Measurements from ENCODE around the gene SNX6. TPM values are rescaled to one million over a fixed set of nuclear protein-coding genes. Genes with fewer than 3 reads are reported as not detected.
"Not testable (repeated sequence)": the region's sequence is repeated elsewhere in the genome, so short reads cannot be mapped to it uniquely, and the experiment has no call there.

SNX6 gene
- total and polyA plus RNA-seq, 12 donors: 16.6 to 205 (median 83.7) TPM

- Histone ChIP-seq H3K27ac (no peak overlapping the region), H3K36me3 (replicated peaks in 1 of 2) (peaks cover 0 to 91% of the 10 kb centered on the region in 2 donors), H3K27me3 (no peaks in the 10 kb centered on the region), H3K4me1 (replicated peaks in 1 of 2) (no peaks in the 10 kb centered on the region), H3K9me3 (replicated peaks in 1 of 3) (no peaks in the 10 kb centered on the region), H3K4me3 (no peak overlapping the region)
- TF ChIP-seq, protein P1, sequence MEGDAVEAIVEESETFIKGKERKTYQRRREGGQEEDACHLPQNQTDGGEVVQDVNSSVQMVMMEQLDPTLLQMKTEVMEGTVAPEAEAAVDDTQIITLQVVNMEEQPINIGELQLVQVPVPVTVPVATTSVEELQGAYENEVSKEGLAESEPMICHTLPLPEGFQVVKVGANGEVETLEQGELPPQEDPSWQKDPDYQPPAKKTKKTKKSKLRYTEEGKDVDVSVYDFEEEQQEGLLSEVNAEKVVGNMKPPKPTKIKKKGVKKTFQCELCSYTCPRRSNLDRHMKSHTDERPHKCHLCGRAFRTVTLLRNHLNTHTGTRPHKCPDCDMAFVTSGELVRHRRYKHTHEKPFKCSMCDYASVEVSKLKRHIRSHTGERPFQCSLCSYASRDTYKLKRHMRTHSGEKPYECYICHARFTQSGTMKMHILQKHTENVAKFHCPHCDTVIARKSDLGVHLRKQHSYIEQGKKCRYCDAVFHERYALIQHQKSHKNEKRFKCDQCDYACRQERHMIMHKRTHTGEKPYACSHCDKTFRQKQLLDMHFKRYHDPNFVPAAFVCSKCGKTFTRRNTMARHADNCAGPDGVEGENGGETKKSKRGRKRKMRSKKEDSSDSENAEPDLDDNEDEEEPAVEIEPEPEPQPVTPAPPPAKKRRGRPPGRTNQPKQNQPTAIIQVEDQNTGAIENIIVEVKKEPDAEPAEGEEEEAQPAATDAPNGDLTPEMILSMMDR (IDR thresholded peaks at IDR 0.05): no peak
- no peak for TF ChIP-seq POLR2A (IDR thresholded peaks at IDR 0.05)
- WGBS, 4 donors: 96 to 99% (median 98%) methylated on average over 4 of the region's 4 CpGs
- DNase-seq: no peak
- intact Hi-C loops (cut with DNase I): no loop called here
Measured at GRCh38 chr14:34569750-34570149, 60.2 kb downstream of the SNX6 start.

DNA sequence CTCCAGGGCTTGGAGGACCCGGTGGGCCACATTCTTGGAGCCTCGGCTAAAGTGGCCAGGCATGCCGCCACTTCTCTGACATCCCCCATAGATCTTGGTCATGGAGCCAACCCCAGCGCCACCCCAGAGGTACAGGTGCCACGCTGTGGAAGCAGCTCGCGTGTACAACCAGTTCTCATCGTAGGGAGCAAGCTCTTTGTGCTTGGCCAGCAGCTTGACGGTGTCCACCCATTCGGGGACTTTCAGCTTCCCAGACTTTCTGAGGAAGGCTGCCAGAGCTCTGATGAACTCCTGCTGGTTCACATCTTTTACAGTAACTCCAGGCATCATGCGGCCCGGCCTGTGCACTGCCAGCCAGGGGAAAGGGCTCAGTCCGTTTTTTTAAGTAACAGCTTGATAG is 61.1 kb downstream of the SNX6 start:
- intact Hi-C loops (cut with DNase I): no loop called here
- H3K36me3 ChIP-seq (replicated peaks in 1 of 2): peaks cover 0 to 92% of the 10 kb centered on the region in 2 donors
- 93 to 96% (median 95%) methylated on average over 12 to 13 of the region's 13 CpGs for WGBS, 4 donors
- TF ChIP-seq POLR2A (IDR thresholded peaks at IDR 0.05): no peak
- TF ChIP-seq, protein P1 (IDR thresholded peaks at IDR 0.05): no peak
- peak in 2 of 7 donors; percentile 7 to 9 for DNase-seq
- H3K27ac ChIP-seq: no peak overlapping the region
- H3K4me3 ChIP-seq: no peak overlapping the region
- no peaks in the 10 kb centered on the region for H3K27me3 ChIP-seq
- H3K9me3 ChIP-seq (replicated peaks in 1 of 3): no peaks in the 10 kb centered on the region
- H3K4me1 ChIP-seq (replicated peaks in 1 of 2): no peaks in the 10 kb centered on the region

GRCh38 chr14:34562776-34563150 is 67.2 kb downstream of the SNX6 start:
- TF ChIP-seq, protein P1 (IDR thresholded peaks at IDR 0.05): no peak
- no peak for TF ChIP-seq POLR2A (IDR thresholded peaks at IDR 0.05)
- 85 to 94% (median 89%) methylated on average over 8 of the region's 8 CpGs for WGBS, 4 donors
- H3K36me3 ChIP-seq (replicated peaks in 1 of 2): peaks cover 0 to 46% of the 10 kb centered on the region in 2 donors
- intact Hi-C loops (cut with DNase I): no loop called here
- no peaks in the 10 kb centered on the region for H3K27me3 ChIP-seq
- no peak overlapping the region for H3K4me3 ChIP-seq
- peak in 1 of 7 donors; percentile 1 for DNase-seq
- no peak overlapping the region for H3K27ac ChIP-seq
- H3K4me1 ChIP-seq (replicated peaks in 1 of 2): no peaks in the 10 kb centered on the region
- no peaks in the 10 kb centered on the region for H3K9me3 ChIP-seq (replicated peaks in 1 of 3)

DNA sequence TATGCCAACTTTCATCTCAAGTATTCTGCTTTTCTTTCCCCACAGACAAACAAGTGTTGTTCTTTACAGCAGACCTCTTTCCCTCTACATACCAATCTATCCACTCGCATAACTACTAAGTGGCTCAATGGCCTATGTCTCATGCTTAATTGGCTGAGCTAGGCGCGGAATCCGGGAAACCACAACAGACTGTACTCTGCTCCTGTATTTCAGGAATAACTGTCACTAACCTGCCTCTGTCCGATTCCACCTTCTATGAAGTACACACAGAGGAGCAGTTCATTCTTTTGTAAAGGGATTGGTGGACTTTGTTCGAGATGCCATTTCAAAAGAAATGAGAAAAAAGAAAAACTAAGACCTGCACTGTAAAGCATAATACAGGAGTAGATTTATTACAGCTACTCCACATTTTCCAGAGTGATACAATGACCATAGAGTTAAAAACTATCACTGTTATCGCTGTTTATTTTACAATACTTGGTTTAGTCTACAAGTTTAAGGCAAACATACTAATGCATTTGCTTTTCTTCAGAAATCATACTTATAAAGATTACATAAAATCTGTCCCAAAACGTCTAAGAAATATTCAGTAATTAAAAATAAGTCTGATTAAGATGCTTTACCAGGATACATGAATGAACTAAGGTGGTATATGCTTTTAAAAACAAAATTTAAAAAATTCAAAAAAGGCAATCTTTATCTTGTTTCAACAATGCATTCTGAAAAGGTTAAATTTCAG is 67.7 kb downstream of the SNX6 start:
- H3K4me3 ChIP-seq; H3K4me1 ChIP-seq (replicated peaks in 1 of 2); DNase-seq; intact Hi-C loops (cut with DNase I); H3K27me3 ChIP-seq; H3K9me3 ChIP-seq (replicated peaks in 1 of 3); H3K27ac ChIP-seq: not testable (repeated sequence)
- 85 to 95% (median 91%) methylated on average over 7 of the region's 8 CpGs for WGBS, 4 donors
- H3K36me3 ChIP-seq (replicated peaks in 1 of 2): peaks cover 0 to 40% of the 10 kb centered on the region in 2 donors

- H3K9me3 ChIP-seq (replicated peaks in 1 of 3); intact Hi-C loops (cut with DNase I); H3K4me1 ChIP-seq (replicated peaks in 1 of 2); H3K27me3 ChIP-seq; H3K27ac ChIP-seq; DNase-seq; H3K36me3 ChIP-seq (replicated peaks in 1 of 2); H3K4me3 ChIP-seq: not testable (repeated sequence)
- no CpG with 5 or more reads among the region's 35 CpGs for WGBS, 4 donors
Measured at GRCh38 chr14:34556498-34556829, 73.5 kb downstream of the SNX6 start.

- H3K9me3 ChIP-seq (replicated peaks in 1 of 3); H3K36me3 ChIP-seq (replicated peaks in 1 of 2); H3K4me1 ChIP-seq (replicated peaks in 1 of 2); H3K4me3 ChIP-seq; DNase-seq; intact Hi-C loops (cut with DNase I); H3K27me3 ChIP-seq; H3K27ac ChIP-seq: not testable (repeated sequence)
- no CpG with 5 or more reads among the region's 49 CpGs for WGBS, 4 donors
Measured at GRCh38 chr14:34555583-34556497, 74.1 kb downstream of the SNX6 start.

Data from adrenal gland (tissue), 12 donors.